Suprapubic skin (tissue), 3 donors: ENCODE data around the gene CRACDL.

Experiments used
- POLR2AphosphoS5 ChIP-seq, 3 donors: sonication (generic); formaldehyde crosslinking; IDR thresholded peaks; one replicate each; pipeline ENCODE4 v1.6.1; 2017; ENCODE audit warnings: antibody characterized with exemption in 3 of 3
- TF ChIP-seq, protein P1 (sequence below), 2 donors: fragments of 200-600 bp in 1 of 2; fragments of 450-650 bp in 1 of 2; sonication (generic) in 1 of 2; IDR thresholded peaks; one replicate each; pipeline ENCODE4 v1.5.1; 2016 to 2019; ENCODE audit warnings: antibody characterized with exemption in 2 of 2, mild to moderate bottlenecking in 1 of 2, moderate library complexity in 1 of 2

DNA sequence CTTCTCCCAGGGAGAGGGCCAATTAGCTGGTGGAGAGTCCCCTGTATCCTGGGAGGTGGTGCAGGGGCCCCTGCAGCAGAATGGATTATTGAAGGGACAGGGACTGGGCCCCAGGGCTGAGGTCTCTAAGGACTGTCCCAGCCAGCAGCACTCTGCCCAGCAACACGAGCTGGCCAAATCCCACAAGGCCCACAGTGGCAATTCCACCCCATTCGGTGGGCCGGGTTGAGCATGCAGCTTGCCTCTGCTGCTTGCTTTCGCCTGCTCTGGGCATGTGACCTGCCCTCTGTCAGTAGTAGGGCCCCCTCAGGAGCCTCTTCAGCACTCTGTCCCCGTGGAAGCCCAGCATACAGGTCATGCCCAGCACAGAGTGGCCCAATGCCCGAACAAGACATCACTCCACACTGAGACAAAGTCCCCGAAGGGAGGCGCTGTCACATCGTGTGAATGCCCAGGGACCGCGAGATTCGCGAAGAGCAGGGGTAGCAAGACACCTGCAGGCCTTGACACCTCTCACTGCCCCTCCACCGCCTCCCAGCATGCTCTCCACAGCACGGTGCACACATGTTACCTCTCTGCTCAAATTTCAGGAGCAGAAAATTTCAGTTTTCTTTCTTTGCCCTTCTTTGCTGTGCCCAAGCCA lies 65.4 kb downstream of the CRACDL start:
- no peak for TF ChIP-seq POLR2AphosphoS5 (IDR thresholded peaks at IDR 0.05)
- TF ChIP-seq, protein P1, sequence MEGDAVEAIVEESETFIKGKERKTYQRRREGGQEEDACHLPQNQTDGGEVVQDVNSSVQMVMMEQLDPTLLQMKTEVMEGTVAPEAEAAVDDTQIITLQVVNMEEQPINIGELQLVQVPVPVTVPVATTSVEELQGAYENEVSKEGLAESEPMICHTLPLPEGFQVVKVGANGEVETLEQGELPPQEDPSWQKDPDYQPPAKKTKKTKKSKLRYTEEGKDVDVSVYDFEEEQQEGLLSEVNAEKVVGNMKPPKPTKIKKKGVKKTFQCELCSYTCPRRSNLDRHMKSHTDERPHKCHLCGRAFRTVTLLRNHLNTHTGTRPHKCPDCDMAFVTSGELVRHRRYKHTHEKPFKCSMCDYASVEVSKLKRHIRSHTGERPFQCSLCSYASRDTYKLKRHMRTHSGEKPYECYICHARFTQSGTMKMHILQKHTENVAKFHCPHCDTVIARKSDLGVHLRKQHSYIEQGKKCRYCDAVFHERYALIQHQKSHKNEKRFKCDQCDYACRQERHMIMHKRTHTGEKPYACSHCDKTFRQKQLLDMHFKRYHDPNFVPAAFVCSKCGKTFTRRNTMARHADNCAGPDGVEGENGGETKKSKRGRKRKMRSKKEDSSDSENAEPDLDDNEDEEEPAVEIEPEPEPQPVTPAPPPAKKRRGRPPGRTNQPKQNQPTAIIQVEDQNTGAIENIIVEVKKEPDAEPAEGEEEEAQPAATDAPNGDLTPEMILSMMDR (IDR thresholded peaks at IDR 0.05), result no peak
